Sigmoid colon (tissue), 3 donors: ENCODE results near the gene MOGAT2.

Experiments used
- CTCF ChIP-seq, 4 experiments: fragments of 450-650 bp in 3 of 4; fragments of 200-600 bp in 1 of 4; IDR thresholded peaks; one replicate each; pipeline ENCODE4 v1.5.1; 2016 to 2019; ENCODE audit warnings: antibody characterized with exemption in 4 of 4, mild to moderate bottlenecking in 3 of 4, moderate library complexity in 2 of 4
- POLR2A ChIP-seq, 2 donors: fragments of 450-650 bp; IDR thresholded peaks; one replicate each; pipeline ENCODE4 v1.6.1; 2016; ENCODE audit warnings: antibody characterized with exemption in 2 of 2, mild to moderate bottlenecking in 2 of 2, moderate library complexity in 2 of 2

GRCh38 chr11:75762158-75762557, 44.5 kb downstream of the MOGAT2 start:
- no peak for TF ChIP-seq CTCF (IDR thresholded peaks at IDR 0.05)
- TF ChIP-seq POLR2A (IDR thresholded peaks at IDR 0.05): no peak
